Middle frontal gyrus (tissue), 1 donor: ENCODE measurements around the gene IL27RA.
"Not testable (repeated sequence)": the region's sequence is repeated elsewhere in the genome, so short reads cannot be mapped to it uniquely, and the experiment has no call there.

Source experiments
- DNase-seq: peaks from one replicate; pipeline ENCODE4 v3.0.0-alpha.2; 2015; ENCODE audit warnings: low spot score; ENCODE audit errors: extremely low spot score

IL27RA gene

DNA sequence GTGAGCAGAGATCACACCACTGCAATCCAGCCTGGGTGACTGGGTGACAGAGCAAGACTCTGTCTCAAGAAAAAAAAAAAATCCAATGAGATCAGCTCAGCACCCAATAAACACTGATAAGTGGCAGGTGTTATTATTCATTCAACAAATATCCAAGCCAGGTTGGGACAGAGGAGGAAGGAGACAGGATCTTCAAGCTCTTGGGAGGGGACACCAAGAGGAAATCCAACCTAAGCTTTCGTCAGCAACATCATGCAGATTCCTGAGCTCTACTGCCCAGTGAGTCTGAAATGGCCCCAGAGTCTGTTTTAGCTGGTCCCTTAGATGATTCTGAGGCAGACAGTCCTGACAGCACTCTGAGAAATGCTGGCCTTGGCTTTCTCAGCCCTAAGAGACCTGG, 33.1 kb upstream of the IL27RA start:
- no peak for DNase-seq

DNA sequence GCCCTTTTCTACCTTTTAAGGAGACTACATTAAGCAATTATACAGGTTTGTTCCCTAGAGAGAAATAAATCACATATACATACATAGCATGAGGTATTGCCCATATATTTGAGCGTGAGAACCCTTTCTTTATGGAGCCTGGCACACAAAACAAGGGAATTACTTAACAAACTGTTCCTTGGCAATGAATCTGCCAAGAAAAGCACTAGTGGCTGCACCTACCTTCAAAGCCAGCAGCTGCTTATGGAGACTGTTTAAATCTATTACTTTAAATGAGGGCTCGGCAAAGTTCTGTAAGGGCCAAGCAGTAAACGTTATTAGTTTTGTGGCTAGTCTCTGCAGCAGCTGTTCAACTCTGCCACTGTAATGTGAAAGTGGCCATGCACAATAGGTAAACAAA, 32.5 kb upstream of the IL27RA start:
- no peak for DNase-seq

DNA sequence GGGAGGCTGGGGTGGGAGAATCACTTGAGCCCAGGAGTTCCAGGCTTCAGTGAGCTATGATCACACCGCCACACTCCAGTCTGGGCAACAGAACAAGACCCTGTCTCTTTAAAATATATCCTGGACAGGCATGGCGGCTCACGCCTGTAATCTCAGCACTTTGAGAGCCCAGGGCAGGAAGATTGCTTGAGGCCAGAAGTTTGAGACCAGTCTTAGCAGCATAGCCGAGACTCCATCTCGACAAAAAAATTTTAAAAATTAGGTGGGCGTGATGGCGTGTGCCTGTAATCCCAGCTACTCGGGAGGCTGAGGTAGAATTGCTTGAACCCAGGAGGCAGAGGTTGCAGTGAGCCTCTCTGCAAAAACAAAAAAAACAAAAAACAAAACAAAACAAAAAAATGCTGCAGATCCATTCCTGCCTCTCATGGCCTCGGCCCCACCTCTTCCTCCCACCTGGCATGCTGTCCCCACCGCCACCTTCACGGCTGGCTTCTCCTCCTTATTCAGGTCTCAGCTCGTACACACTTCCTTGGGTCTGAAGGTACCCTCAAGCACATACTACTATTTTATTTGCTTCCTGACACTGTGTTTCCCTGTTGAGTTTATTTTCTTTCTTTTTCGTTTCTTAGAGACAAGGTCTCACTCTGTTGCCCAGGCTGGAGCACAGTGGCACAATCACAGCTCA, 30.7 kb upstream of the IL27RA start:
- DNase-seq: no peak

DNA sequence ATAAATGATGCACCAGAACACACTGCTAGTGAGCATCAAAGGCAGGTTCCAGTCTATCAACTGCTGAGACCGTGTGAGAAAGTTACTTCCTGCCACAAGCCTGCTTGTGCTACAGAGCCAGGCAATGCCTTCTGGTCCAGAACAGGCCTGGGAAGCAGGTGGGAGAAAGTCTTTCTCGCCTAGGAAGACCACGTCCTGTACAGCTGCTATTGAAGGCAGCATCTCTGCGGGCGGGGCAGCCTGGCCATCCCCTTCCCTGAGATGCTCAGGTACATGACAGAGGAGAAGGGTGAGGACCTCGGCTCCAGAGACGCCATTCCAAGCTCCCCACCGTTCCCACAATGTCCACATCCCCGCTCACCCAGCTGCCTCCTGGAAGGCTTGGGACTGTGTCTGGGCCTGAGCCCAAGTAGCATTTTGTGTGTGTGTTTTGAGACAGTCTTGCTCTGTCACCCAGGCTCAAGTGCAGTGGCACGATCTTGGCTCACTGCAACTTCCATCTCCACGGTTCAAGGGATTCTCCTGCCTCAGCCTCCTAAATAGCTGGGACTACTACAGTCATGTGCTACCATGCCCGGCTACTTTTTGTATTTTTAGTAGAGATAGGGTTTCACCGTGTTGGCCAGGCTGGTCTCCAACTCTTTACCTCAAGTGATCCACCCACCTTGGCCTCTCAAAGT, 28.9 kb upstream of the IL27RA start:
- DNase-seq: no peak

DNA sequence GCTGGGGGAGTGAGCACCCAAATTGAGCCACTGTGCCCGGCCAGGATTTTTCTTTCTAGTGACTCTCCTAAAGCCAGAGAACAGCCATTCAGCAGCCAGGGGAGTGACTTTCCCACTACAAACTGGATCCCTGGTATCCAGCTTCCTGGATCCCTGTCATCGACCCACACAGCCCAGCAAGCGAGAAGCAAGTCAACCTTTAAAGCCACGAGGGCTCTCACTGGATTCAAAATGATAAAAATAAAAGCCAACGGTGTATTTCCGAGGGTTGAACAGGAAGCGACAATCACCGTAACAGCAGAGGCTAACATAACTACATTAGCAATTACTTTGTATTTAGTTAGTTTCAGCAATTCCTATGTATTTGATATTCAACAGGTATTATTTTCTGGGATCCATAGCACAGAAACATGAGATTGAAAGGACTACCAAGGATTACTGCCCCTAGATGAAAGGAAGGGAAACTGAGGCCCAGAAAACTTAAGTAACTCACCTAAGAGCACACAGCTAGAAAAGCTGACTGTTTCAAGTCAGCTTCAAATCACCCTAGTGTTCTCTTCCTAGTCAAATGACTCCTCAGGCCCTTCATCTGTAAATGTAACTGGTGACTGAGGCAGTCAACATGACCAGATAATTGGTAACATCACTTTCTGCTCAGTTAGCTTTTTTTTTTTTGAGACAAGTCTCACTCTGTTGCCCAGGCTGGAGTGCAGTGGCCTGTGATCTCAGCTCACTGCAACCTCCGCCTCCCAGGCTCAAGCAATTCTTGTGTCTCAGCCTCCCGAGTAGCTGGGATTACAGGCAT, 28.1 kb upstream of the IL27RA start:
- DNase-seq: no peak

DNA sequence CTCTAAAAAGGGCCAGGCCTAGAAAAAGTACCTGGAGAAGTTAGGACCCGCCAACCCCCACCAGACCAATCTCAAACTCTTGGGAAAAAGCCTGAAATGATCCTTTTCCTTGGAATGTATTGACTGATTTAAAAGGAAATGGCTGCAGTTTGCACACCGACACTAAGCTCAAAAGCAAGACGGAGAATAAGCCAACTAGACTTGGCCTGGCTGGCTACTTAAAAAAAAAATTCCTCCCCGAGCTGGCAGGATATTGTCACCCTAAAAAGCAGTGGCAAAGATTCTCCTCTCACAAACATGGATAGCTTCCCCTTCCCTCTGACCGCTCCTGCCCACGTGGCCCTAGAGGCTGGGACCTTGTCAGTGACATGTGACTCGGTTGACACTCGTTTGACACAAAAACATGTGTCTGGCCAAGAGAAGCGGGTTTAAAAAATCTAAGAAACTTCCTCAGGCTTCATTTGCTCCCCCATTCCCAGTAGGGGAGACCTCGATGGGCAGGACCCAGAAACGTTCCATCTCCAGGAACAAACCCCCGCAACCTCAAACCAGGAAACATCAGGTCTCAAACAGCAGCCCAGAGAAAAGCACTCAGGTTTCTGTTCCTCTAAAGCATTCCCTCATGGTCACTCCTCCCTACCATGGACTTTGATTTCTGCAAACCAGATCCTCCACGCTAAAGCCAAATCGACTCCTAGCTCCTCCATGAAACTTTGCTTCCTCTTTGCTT, 26.8 kb upstream of the IL27RA start:
- DNase-seq: no peak

DNA sequence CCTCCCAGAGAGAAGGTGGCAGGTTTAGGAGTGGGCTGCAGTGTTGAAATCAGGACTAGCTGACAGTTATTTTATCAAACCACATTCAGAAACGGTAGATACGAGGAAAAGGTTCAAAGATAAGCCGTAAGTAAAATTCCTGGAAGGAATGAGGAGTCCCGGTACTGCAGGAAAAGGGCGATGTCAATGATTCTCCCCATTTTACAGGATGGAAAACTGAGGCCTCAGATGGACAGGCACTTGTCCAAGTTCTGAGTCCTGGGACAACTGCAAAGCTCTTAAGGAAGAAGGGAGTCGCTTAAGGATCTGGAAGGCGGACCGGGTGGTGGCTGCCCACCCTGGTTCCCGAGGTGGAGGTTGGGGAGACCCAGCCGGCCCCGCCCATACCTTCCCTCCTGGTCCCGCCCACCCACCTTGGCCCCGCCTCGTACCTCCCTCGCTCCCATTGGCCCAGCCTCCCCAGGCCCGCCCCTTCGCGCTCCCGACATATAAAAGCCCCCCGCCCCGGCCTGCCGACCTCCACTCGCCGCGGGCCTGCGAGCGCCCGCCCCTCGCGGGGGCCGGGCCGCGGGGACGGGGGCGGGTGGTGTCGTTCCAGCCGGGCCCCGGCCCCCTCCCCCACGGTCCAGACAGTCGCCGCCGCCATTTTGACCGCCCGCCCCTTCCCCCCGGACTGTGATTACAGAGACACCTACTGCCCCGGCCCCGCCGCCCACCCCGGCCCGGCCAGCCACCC, 26.0 kb upstream of the IL27RA start:
- peak; percentile 37 for DNase-seq

DNA sequence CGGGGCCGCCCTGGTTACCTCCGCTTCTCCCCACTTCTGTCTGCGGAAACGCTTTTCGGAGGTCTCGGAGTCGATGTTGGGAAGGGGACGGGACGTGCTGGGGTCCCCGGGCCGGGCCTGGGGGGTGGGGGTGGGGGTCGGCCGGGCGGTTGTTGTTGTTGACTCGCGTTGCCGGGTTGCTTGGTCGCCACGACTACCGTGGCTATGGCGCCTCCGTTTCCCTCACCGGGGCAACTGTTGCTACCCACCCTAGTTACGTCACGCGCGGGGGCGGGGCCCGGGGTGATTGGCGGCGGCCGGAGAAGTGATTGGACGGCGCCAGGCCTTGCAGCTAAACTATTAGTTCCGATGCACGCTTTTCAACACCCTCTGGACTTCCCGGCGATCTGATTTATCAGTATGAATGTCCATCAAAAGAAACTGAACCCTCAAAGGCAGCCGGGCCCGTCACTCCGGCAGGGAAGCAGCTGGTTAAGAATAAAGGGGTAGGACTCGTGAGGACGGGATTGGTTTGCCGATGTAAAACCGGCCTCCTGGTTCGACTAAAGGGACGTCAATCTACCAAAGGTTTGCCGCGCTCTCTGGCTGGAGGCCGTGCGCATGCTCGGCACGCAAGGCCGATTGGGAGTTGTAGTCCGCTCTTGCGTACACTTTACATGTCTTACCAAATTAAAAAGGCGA, 25.3 kb upstream of the IL27RA start, which contains the start of gene RFX1:
TSS of gene RFX1 (minus strand) at position 236 of the 681 bp plus-strand sequence. CDS start 12,477 bp downstream, outside the sequence.
- peak; percentile 98 for DNase-seq

DNA sequence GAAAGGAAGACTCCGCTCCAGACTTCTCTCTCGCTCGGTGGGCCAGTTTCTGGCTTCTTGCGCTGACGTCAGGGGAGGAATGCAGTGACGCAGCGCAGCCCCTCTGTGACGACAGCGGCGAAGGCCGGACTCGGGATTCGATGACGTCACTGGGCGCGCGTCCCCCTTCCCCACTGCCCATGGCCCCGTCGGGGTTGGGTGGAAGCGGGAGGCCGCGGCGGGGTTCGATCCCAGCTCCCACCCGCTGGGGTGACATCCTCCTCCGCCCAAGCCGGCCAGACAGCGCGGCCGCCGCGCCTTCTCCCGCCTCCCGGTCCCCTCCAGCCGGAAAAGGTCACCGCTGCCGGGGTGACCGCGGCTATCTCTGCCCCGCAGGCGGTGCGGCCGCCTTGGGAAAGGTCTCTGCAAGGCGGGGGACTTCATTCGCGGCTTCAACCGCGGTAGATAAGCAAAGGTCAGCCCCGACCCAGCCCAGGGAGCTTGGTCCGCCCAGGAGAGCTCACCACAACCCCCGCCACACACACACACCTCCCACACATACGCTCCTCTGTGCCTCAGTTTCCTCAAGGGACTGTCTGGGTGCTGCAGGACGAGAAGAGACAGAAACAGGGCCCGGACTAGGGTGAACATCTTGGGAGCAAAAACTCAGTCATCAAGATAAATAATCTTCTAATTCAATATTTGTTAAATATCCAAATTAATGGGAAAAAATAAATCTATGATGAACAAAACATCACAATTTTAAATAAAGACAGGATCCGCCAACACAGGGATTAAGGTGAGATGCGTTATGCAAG, 24.6 kb upstream of the IL27RA start:
- no peak for DNase-seq

DNA sequence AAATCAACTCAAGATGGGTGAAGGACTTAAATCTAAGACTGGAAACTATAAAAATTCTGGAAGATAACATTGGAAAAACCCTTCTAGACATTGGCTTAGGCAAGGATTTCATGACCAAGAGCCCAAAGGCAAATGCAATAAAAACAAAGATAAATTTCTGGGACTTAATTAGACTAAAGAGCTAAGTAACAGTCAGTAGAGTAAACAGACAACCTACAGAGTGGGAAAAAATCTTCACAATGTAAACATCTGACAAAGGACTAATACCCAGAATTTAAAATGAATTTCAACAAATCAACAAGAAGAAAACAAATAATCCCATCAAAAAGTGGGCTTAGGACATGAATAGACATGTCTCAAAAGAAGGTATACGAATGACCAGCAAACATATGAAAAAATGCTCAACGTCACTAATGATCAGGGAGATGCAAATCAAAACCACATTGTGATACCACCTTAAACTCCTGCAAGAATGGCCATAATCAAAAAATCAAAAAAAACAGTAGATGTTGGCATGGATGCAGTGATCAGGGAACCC, 19.1 kb upstream of the IL27RA start:
- no peak for DNase-seq

DNA sequence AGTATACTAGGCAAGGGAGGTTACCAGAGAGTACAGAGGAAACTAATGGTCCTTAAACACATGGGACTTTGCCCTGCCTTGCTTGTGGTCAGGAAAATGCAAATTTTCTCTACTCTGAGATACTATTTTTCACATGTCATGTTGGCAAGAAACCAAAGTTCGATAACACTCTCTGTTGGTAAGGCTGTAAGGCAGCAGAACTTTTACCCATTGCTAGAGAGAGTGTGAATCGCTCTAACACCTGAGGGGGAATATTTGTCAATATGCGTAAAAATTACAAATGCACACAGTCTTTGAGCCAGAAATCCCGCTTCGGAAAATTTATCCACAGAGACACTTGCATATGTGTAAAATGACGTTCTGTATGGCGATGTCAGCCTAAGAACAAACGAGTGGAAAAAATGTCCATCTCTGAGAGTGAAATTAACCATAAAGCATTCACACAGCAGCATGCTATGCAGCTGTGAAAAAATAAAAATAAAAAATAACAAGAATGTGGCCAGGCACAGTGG, 16.0 kb upstream of the IL27RA start:
- DNase-seq: no peak

DNA sequence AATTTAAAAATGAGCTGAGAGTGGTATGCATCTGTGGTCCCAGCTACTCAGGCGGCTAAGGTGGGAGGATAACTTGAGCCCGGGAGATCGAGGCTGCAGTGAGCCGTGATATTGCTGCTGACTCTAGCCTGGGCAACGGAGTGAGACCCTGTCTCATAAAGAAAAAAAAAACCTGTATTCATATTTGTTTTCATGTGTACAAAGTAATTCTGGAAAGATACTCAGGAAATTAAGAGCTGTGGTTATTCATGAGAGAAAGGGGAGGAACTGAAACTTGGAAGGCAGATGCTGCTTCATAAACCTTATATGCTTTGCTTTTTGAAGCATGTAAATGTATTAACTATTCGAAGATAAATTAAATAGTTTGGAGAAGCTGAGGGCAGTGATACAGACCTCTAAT, 12.5 kb upstream of the IL27RA start:
- DNase-seq: no peak

DNA sequence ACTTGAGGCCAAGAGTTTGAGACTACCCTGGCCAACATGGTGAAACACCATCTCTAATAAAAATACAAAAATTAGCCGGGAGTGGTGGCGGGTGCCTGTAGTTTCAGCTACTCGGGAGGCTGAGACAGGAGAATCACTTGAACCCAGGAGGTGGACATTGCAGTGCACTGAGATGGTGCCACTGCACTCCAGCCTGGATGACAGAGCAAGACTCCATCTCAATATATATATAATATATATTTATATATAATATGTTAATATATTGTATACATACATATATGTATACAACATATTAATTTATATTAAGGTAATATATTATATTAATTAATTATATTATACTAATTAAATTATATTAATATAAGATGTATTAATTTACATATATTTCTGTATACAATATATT, 11.8 kb upstream of the IL27RA start:
- DNase-seq: not testable (repeated sequence)

DNA sequence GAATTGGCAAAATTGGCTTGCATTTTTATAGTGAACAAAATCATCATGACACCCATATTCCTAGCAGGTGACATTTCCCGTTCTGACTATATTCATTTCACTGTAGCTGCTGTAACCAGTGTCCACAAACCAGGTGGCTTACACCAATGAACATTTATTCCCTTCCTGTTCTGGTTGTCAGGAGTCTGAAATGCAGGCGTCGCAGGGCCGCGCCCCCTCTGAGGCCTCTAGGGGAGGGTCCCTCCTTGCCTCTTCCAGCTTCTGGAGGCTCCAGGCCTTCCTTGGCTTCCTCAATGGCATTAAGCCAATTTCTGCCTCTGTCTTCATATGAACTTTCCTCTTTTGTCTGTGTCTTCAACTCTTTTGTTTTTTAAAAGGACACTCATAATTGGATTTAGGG, 10.1 kb upstream of the IL27RA start:
- DNase-seq: no peak

DNA sequence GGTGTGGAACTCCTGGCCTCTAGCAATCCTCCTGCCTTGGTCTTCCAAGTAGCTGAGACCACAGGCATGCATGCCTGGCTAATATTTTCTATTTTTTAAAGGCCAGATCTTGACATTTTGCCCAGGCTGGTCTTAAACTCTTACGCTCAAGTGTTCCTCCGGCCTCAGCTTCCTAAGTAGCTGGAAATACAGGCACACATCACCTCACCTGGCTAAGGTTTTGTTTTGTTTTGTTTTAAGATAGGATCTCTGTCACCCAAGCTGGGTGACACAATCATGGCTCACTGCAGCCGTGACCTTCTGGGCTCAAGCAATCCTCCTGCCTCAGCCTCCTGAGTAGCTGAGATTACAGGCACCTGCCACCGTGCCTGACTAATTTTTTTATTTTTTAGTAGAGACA, 9.1 kb upstream of the IL27RA start:
- no peak for DNase-seq

DNA sequence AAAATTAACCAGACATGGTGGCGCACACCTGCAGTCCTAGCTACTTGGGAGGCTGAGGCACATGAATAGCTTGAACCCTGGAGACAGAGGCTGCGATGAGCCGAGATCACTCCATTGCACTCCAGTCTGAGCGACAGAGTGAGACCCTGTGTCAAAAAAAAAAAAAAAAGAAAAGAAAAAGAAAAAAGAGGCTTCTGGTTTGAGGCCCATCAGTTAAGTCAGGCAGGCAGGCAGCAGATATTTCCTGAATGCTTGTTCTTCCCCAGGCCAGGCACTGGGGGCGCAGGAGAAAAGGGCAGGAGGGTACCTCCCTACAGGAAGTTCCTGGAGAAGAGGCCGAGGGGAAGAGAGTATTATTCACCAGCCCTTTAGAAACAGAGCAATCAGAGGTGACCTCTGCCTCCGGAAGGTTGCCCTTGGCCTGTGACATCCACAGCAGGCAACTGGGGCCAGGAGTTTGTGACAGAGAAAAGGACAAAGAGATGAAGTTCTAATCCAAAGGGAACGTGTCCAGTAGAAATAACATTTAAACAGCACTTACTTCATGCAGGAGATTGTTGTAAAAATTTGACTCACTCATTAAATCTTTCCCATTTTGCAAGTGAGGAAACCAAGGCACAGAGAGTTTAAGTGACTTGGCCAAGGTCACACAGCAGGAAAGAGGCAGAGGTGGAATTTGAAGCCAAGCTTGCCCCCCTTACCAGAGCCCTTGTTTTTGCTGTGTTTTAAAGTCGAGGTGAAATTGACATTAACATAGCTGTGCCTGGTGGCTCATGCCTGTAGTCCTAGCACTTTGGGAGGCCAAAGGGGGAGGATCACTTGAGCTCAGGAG, 7.9 kb upstream of the IL27RA start:
- no peak for DNase-seq

DNA sequence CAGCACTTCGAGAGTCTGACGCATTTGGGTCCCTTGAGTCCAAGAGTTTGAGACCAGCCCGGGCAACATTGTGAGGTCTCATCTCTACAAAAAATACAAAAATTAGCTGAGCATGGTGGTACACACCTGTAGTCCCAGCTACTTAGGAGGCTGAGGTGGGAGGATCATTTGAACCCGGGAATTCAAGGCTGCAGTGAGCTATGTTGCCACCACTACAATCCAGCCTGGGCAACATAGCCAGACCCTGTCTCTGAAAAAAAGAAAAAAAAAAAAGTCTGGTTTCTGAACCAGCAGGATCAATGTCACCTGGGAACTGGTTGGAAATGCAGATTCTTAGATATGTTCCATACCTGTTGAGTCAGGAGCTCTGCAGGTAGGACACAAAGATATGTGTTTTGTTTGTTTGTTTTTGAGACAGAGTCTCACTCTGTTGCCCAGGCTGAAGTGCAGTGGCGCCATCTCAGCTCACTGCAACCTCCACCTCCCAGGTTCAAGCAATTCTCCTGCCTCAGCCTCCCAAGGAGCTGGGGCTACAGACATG, 4.8 kb upstream of the IL27RA start:
- DNase-seq: not testable (repeated sequence)
